GM19351 (cell line): ENCODE measurements around the gene ATOH8.

Experiments
- ATAC-seq: cut with Tn5 transposase; IDR thresholded peaks from one replicate; pipeline ENCODE4 v1.9.1; 2021; ENCODE audit warnings: mild to moderate bottlenecking, moderate library complexity; ENCODE audit not compliant: unreplicated experiment

The ATOH8 gene

DNA sequence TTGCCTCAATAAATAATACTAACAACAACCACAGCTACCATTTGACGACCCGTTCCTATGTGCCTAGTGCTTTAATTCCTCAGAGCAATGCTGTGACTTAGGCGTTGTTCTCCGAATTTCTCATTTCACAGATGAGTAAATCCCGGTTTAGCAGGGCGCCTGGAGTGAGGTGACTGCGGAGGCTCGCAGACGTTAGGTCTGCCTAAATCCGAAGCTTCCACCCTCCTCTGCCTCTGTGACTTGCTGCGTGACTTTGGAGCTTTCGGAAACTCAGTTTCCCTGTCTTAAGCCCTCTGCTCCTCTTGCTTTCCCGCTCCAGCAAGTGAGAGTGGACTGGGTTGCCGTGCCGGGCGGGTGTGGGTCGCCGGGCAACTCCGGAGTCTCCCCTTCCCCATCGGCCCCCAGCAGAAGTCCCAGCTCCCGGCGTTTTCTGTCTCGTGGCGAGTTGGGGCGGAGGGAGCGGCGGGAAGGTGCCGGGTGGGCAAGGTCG, 711 bp upstream of the ATOH8 start:
- ATAC-seq: no peak

DNA sequence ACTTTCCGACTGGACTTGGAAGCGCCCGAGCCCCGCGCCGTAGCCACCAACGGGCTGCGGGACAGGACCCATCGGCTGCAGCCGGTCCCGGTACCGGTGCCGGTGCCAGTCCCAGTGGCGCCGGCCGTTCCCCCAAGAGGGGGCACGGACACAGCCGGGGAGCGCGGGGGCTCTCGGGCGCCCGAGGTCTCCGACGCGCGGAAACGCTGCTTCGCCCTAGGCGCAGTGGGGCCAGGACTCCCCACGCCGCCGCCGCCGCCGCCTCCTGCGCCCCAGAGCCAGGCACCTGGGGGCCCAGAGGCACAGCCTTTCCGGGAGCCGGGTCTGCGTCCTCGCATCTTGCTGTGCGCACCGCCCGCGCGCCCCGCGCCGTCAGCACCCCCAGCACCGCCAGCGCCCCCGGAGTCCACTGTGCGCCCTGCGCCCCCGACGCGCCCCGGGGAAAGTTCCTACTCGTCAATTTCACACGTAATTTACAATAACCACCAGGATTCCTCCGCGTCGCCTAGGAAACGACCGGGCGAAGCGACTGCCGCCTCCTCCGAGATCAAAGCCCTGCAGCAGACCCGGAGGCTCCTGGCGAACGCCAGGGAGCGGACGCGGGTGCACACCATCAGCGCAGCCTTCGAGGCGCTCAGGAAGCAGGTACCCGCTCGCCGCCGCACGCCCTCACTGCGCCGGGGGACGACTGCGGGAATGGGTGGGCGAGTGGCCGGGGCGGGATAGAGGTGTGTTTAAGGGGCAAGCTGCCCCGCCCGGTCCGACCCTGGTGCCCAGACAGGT, 713 bp downstream of the ATOH8 start:
- no peak for ATAC-seq

DNA sequence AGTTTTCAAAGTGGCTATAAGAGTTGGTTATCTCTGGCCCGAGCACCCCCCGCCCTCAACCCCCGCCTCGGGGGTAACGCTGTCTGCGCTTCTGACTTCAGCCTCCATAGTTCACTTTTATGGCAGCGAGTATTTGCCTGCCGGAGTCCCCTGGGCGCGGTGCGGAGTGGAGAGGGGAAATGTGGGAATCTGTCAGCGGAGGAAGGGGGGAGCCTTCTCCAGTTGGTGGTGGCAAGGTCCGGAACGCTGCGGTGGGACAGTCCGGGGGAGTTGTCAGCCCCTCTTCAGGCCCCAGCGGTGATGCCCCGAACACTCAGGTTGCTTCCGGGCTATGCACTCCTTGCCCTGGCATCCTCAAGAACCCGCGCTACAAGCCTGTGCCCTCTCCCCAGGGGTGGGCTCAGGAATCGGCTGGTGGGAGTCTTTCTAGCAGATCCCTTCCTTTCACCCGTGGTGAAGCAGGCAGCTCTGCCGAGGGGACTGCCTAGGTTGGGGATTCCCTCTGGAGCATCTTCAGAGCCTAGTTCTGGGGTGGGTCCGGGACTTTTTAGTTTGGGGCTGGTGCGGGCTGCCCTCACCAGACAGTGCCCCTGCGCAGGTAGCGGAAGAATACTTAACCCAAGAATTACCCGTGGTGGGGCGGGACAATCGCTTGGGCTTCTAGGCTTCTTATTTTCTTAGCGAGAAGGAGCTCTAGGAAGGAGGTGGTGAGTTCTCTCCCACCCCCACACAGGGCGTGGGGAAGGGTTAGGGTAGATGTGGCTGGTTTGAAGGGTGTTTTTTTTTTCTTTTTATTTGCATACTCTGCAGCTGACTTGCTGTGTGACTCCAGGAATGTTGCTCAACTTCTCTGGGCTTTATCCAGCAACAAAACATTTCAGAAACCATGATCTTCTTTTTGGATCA, 1.6 kb downstream of the ATOH8 start:
- no peak for ATAC-seq

DNA sequence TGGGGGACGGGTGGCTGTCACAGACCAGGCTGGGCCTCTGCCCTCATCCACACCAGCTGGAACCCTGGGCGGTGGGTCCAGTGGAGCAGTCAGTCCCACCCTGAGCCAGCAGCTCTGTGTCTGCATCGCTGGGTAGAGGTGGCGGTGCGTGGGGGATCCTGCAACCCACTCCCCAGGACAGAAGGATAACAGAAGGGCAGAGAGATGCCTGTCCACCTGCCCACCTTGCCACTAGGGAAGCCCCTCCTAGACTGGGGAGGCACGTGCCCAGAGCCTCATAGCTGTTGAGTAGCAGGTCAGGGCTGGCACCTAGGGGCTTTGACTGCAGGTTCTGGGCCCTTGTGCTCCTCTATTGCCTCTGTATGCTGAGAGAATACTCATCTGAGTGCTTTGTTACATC, 2.4 kb downstream of the ATOH8 start:
- no peak for ATAC-seq

DNA sequence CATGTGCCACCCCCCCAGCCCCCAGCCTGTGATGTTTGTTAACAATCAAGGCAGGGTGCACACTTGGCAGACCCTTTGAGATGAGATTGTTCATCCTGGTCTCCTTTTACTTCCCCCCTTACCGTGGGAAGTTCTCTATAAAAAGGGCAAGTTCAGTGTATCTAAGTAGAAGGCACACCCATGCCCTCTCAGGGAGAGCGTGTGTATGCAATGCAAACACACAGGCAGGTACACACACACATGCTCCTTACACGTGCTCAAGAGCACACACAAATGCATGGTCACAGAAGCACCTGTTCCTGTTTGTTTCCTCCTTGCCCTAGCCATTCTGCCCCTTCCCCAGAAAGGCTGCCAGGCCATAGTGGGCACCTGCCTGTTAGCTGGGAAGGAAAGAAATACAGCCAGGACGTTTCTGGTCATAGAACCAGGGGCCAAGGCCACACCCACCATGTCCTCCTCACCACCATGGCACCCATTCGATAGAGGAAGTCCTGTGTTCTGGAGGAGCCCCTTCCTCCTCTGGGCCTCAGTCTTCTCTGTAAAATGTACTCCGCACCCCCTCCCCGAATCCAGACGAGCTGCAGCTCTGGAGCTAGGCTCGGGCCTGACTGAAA, 3.1 kb downstream of the ATOH8 start:
- no peak for ATAC-seq

DNA sequence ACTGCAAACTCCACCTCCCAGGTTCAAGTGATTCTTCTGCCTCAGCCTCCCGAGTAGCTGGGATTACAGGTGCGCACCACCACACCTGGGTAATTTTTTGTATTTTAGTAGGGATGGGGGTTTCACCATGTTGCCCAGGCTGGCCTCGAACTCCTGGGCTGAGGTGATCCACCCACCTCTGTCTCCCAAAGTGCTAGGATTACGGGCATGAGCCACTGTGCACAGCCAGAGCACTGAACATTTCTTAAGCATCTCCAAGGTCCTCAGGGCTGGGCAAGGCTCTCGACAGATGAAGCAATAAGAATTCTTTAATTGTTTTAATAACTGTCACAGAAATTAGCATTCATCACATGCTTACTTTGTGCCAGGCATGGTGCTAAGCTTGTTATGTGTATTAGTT, 4.1 kb downstream of the ATOH8 start:
- no peak for ATAC-seq

DNA sequence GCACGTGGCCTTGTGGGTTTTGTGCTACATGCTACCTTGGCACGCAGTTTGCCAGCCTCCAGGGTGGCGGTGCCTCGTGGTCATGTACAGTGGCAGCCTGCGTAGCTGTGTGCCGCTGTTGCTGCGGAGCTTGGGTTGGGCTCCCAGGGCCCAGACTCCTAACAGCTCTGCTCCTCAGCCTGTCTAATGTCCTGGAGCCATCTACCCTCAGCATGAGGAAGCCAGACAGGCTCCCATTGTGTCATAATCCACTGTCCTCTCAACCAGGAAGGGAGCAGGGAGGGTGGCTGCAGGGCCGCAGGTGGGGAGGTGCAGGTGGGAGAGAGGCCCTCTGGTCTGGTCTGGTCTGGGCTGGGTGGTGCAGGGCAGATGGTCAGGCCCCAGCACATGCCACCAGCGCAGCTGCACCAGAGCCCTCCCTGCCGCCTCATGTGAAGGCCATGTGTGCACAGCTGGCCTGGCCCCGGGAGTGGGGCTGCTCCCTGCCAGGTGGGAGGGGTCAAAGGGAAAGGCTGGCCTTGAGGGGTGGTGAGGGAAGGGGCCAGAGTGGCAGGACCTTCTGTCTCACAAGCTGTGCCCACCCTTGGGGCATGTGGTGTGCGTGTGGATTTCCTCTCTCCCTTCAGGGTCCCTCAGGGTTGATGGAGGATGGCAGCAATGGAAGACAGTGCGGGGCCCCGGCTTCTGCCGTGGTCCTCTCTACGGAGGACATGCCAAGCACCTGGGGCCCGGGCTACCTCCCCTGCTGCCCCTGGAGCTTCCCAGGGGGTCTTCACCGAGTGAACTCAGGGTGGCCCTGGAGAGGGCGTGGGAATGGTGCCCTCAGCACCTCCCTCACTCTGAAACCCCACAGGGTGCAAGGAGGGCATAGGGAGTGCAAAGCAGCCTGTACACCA, 4.8 kb downstream of the ATOH8 start:
- no peak for ATAC-seq

DNA sequence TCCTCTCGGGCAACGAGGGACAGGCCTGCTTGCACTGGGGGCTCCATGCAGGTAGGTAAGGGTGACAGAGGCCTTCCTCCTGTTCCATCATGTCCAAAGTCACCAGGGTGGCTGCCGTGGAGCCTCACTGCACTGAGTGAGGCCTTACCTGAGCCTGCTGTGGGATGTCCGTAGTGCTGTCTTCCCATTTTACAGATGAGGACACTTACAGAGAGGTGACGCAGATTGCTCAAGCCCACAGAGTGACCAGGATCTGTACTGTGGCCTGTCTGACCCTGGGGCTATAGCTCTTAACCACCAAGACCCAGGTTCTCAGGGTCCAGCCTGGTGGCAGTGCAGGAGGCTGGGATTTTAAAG, 5.4 kb downstream of the ATOH8 start:
- ATAC-seq: no peak

DNA sequence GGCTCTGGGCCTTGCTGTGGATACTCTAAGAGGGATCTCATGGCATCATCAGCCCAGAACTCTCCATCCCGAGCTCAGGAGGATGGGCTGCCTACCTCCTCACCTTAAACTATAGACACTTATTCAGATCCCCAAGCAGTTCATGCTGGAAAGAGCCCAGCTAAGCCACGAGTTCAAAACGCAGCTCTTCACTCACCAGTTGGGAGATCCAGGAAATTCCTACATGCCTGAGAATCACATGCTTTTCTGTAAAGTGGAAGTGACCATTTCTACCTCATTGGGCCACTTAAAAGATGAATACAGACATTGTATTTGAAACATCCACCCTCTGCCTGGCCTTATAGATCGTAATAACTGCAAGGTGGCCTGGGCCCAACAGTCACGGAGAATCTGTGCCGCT, 6.6 kb downstream of the ATOH8 start:
- ATAC-seq: no peak

DNA sequence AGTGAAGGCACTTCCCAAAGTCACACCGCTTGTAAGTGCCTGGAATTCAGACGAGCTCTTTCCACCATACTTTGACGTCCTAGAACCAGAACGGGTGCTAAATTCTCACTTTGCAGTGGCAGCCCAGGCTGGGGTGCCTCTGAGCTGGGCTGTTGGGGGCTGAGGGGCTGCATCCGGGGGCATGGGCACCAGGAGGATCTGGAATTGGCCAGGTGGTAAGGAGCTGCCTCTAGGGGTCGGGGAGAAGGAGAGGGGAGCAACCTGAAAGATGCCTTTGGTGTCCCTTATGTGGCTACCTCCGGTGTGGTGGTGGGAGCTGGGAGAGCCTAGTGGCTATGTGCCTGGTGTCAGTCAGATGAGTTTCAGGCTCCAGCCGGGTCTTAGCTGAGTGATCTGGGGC, 7.1 kb downstream of the ATOH8 start:
- ATAC-seq: no peak

DNA sequence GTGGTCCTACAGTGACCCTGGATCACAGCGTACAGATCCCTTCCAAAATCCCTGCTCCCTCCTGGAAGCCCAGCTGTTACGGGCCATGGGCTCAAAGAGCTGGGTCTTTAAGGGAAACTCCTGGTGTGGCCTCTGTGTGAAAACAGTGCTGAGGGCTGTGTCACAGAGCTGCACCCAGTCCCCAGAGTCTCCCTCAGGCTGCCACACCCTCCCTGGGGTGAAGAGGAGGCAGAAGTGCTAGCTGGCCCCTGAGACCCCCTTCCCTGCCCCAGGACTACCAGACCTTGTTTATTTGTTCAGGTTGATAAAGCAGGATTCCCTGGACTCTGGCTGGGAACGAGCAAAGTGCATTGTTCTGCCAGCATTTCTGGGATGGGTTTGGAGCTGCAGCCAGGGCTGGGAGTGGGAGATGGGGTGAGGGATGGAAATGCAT, 7.7 kb downstream of the ATOH8 start:
- no peak for ATAC-seq

DNA sequence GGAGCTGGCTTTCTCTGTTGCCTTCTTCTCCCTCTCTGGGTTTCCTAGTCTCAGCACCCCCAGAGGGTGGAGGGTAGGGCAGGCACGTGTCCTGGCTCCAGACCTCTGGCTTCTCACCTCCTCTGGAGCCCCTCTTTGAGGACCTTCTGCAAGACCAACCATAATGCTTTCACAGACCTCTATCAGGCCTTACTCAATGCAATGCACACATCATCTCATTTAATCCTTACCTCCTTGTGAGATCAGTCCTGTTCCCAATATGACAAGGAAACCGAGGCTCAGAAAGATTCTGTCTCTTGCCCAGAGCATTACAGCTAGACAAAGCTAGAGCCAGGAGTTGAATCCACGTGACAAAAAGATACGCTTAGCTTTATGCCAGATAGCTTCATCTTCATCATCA, 8.2 kb downstream of the ATOH8 start:
- ATAC-seq: no peak

DNA sequence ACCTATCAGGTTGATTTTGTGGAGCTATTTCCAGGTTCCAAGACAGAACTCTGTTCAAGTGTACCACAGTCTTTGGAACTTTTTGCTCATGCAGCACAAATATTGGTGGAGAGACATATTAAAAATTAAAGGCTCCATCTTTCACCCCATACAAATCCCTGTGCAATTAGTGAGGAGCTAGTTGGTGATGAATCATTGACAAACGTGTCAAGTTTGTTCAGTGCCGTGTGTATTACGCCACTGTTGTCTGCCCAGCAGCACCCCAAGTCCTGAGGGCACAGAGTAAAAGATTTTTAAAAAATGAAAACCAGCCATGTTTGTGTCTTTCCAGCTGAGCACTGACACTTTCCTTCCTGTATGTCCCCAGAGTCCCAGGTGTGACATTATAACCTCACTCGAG, 9.3 kb downstream of the ATOH8 start:
- no peak for ATAC-seq

DNA sequence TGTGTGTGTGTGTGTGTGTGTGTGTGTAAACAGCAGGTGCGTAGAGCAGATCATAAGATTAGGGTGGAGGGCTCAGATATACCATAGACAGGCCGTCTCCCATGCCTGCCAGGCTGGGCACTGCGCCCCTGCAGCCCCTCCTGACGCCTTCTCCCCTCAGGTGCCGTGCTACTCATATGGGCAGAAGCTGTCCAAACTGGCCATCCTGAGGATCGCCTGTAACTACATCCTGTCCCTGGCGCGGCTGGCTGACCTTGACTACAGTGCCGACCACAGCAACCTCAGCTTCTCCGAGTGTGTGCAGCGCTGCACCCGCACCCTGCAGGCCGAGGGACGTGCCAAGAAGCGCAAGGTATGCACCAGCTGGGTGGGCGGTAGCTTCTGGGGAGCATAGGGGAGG, 10.0 kb downstream of the ATOH8 start:
- ATAC-seq: no peak

DNA sequence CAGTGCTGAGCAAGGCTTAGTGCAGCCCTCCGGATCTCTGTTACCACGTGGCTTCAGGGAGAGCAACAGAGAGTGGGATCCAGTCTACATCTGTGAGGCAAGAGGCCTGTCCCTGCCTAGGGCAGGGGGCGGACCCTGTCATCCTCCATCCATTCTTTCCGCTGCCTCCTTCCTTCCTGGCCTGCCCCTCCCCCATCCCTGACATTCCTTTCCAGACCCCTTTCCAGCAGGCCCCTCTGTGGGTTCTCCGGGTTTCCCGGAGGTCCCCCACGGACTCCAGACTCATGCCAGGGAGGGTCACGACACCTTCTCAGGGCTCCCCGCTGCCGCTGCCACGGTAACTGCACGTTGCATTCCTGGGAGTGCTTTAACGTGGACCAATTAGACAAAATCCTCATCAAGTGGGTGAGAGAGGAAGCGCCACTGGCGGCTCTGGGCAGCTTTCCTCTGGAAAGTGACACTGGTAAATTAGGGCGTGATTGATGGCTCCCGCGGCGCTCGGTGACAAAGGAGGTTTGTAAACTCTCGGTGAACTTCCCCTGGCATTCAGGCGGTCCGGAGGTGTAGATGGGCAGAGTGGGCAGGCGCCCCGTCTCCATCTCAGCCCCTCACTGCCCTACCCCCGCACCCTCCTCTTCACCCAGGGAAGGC, 11.4 kb downstream of the ATOH8 start:
- ATAC-seq: no peak

DNA sequence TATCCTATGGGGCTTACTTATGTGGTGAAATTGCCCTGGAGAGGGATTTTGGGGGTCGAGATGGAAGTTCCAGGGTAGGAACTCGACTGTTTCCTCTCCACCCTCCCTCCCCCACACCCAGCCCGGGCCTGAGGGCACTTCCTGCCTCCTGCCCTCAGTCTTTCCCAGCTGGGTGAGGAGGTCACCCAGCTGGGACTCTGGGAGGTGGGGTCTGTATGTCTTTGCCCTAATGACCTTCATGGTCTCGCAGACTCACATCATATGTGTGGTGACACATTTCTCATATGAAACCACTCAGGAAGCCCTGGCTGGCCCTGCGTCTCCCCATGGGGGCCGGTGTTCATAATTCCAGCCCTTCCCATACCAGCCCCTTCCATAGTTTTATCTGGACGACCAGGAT, 12.4 kb downstream of the ATOH8 start:
- ATAC-seq: no peak

DNA sequence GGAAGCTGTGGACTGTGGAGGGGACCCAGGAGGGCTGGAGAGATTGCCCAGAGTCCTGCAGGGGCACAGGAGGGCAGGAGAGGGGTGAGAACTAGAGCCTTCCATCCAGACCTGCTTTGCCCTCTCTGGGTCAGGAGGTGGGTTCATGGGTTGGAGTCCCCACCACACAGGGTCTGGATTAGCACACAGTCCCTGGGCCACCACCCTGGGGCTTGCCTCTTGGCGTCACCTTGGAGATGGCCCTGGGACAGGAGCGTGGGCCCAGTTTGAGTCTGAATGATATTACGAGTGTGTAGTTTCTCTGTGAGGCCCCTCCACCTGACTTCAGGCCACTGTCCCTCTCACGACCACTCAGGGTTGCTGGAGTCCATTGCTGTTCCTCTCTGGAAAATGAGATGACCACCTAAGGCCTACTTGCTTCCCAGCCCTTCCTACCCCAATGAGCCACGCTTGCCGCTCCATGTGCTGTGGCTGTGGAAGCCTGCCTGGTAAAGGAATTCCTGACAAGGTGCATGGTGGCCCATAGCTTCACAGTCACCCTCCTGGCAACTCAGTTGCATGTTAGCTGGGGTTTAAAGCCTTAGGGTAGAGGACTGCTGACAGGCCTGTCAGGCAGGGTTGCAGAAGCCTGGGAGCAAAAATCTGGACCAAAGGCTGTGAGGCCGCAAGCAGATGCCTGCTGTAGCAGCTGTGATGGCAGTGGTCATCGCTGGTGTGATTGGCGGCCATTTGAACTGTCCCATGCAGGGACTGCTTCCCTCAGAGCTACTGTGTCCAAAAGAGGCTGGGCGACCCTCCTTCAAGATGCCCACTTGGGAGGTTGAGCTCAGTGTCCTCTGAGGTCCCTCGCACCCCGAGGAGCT, 14.2 kb downstream of the ATOH8 start:
- ATAC-seq: no peak

DNA sequence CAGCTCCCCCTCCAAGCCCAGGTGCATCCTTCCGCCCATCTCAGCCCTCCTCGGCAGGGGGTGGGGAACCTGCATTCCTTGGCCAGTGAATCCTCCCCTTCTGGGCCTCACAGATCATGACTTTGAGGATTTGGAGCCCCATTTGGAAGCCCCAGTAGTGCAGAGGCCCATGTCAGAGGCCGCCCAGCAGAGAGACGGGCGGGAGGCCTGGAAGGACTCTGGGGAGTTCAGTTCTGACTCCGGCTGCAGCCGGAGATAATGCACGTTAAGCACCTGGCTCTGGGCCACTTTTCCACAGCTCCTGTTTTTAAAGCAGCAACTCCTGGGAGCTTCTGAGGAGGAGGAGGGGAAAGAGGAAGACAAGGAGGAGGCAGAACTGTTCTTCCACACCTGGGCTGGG, 14.9 kb downstream of the ATOH8 start:
- no peak for ATAC-seq
